Astrocyte (in vitro differentiated cells and primary cell): ENCODE measurements around the gene GBP5. TPM values are rescaled to one million over a fixed set of nuclear protein-coding genes. Genes with fewer than 3 reads are reported as not detected.
"Not testable (repeated sequence)": the region's sequence is repeated elsewhere in the genome, so short reads cannot be mapped to it uniquely, and the experiment has no call there.

Experiments
- DNase-seq: peaks from one replicate; pipeline ENCODE4 v3.0.0-alpha.2; 2010; ENCODE audit warnings: low read depth
- FAIRE-seq: peaks from 2 replicates; lab custom pipeline; 2011; peaks lifted over from hg19 to GRCh38; lab: Jason Lieb, UNC
- H2AFZ ChIP-seq: 2 replicates; pipeline ENCODE4 v1.6.0; 2012; ENCODE audit warnings: low read depth, low read length, inconsistent platforms
- H3K27ac ChIP-seq: 2 replicates; pipeline ENCODE4 v1.5.1; 2011; ENCODE audit warnings: low read depth, low read length, inconsistent platforms
- H3K27me3 ChIP-seq: 2 replicates; pipeline ENCODE4 v1.6.0; 2011; ENCODE audit warnings: low read length, inconsistent platforms; ENCODE audit not compliant: insufficient read depth
- H3K36me3 ChIP-seq: 2 replicates; pipeline ENCODE4 v1.5.1; 2011; ENCODE audit warnings: low read length, inconsistent platforms; ENCODE audit not compliant: insufficient read depth
- H3K4me1 ChIP-seq: 2 replicates; pipeline ENCODE4 v1.5.1; 2011; ENCODE audit warnings: low read length, inconsistent platforms; ENCODE audit not compliant: insufficient read depth
- H3K4me2 ChIP-seq: 2 replicates; pipeline ENCODE4 v1.6.0; 2012; ENCODE audit warnings: low read length, inconsistent platforms
- H3K4me3 ChIP-seq: 2 replicates; pipeline ENCODE4 v1.5.1; 2011; ENCODE audit warnings: low read depth, mild to moderate bottlenecking, low read length, inconsistent platforms; ENCODE audit not compliant: insufficient read depth
- H3K79me2 ChIP-seq: 2 replicates; pipeline ENCODE4 v1.6.0; 2012; ENCODE audit warnings: mild to moderate bottlenecking, low read length, inconsistent platforms; ENCODE audit not compliant: insufficient read depth
- H3K9ac ChIP-seq: 2 replicates; pipeline ENCODE4 v1.6.0; 2012; ENCODE audit warnings: mild to moderate bottlenecking, low read length, inconsistent platforms
- H3K9me3 ChIP-seq: 2 replicates; pipeline ENCODE4 v1.5.1; 2012; ENCODE audit warnings: low read depth, mild to moderate bottlenecking, low read length, inconsistent platforms; ENCODE audit not compliant: insufficient read depth
- H4K20me1 ChIP-seq: 2 replicates; pipeline ENCODE4 v1.6.0; 2012; ENCODE audit warnings: low read length, inconsistent platforms; ENCODE audit not compliant: insufficient read depth
- H3K27ac Mint-ChIP-seq: one replicate; pipeline ENCODE4 v1.8.0; 2021; ENCODE audit warnings: mild to moderate bottlenecking, mixed read lengths; ENCODE audit not compliant: unreplicated experiment
- H3K27me3 Mint-ChIP-seq: one replicate; pipeline ENCODE4 v1.8.0; 2021; ENCODE audit warnings: low read depth, mixed read lengths; ENCODE audit not compliant: unreplicated experiment
- H3K36me3 Mint-ChIP-seq: one replicate; pipeline ENCODE4 v1.8.0; 2021; ENCODE audit warnings: low read depth, mixed read lengths; ENCODE audit not compliant: unreplicated experiment
- H3K4me1 Mint-ChIP-seq: one replicate; pipeline ENCODE4 v1.8.0; 2021; ENCODE audit warnings: low read depth, mixed read lengths; ENCODE audit not compliant: unreplicated experiment
- H3K4me3 Mint-ChIP-seq: one replicate; pipeline ENCODE4 v1.8.0; 2021; ENCODE audit warnings: mild to moderate bottlenecking, moderate library complexity, mixed read lengths; ENCODE audit not compliant: unreplicated experiment
- H3K9me3 Mint-ChIP-seq: one replicate; pipeline ENCODE4 v1.8.0; 2021; ENCODE audit warnings: mild to moderate bottlenecking, mixed read lengths; ENCODE audit not compliant: unreplicated experiment
- EZH2 ChIP-seq: IDR thresholded peaks from 2 replicates; pipeline ENCODE4 v1.6.1; 2012; ENCODE audit warnings: mild to moderate bottlenecking, low read length, inconsistent platforms; ENCODE audit not compliant: insufficient read depth
- total RNA-seq: library from RNA; stranded (reverse); gene quantifications from 2 replicates; pipeline ENCODE4 v1.2.1, GENCODE V29; 2021
- TF ChIP-seq, protein P1 (sequence below): IDR thresholded peaks from 2 replicates; pipeline ENCODE4 v1.5.1; 2011; ENCODE audit warnings: low read depth, mild to moderate bottlenecking, inconsistent platforms, low read length, moderate library complexity; ENCODE audit not compliant: insufficient read depth

Gene GBP5
- total RNA-seq, 1 donor from 2014 or later: 0.79 TPM

DNA sequence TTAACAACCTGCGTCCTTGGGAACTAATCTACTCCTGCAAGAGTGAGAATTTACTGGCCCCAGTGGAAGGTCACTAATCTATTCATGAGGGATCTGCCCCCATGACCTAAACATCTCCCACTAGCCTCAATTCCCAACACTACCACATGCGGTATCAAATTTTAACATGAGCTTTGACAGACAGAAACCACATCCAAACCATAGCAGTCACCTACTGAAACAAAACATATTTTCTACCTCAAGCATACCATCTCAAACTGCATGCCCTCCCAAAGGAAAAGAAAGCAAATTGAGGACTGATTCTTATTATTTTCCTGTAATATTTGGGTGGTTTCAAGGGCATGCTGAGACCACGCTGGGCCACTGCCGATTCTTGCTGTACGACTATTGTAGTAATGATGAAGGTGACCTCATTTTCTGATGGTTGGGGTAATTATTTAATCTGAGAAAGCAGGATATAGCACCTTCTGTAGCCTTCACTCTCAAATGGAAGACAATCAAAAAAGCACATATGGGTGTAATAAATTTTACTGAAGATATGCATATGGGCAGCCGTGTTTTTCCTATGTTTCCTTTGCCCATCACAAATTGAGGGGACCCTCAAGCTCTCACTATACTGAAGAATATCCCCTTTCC, 13.2 kb upstream of the GBP5 start:
- H4K20me1 ChIP-seq: no peaks in the 10 kb centered on the region
- no peak overlapping the region for H3K27ac Mint-ChIP-seq
- H3K4me3 ChIP-seq: no peak overlapping the region
- DNase-seq: no peak
- no peak overlapping the region for H3K4me3 Mint-ChIP-seq
- no peaks in the 10 kb centered on the region for H3K36me3 Mint-ChIP-seq
- no peak overlapping the region for H2AFZ ChIP-seq
- H3K27me3 ChIP-seq: no peaks in the 10 kb centered on the region
- H3K4me2 ChIP-seq: no peak overlapping the region
- H3K9me3 ChIP-seq: no peaks in the 10 kb centered on the region
- H3K4me1 ChIP-seq: no peaks in the 10 kb centered on the region
- H3K9me3 Mint-ChIP-seq: no peaks in the 10 kb centered on the region
- no peak overlapping the region for H3K27ac ChIP-seq
- no peaks in the 10 kb centered on the region for H3K27me3 Mint-ChIP-seq
- TF ChIP-seq EZH2: no peak
- TF ChIP-seq, protein P1, sequence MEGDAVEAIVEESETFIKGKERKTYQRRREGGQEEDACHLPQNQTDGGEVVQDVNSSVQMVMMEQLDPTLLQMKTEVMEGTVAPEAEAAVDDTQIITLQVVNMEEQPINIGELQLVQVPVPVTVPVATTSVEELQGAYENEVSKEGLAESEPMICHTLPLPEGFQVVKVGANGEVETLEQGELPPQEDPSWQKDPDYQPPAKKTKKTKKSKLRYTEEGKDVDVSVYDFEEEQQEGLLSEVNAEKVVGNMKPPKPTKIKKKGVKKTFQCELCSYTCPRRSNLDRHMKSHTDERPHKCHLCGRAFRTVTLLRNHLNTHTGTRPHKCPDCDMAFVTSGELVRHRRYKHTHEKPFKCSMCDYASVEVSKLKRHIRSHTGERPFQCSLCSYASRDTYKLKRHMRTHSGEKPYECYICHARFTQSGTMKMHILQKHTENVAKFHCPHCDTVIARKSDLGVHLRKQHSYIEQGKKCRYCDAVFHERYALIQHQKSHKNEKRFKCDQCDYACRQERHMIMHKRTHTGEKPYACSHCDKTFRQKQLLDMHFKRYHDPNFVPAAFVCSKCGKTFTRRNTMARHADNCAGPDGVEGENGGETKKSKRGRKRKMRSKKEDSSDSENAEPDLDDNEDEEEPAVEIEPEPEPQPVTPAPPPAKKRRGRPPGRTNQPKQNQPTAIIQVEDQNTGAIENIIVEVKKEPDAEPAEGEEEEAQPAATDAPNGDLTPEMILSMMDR: no peak
- no peaks in the 10 kb centered on the region for H3K79me2 ChIP-seq
- no peak overlapping the region for H3K9ac ChIP-seq
- FAIRE-seq: no peak
- H3K4me1 Mint-ChIP-seq: no peaks in the 10 kb centered on the region
- no peaks in the 10 kb centered on the region for H3K36me3 ChIP-seq

DNA sequence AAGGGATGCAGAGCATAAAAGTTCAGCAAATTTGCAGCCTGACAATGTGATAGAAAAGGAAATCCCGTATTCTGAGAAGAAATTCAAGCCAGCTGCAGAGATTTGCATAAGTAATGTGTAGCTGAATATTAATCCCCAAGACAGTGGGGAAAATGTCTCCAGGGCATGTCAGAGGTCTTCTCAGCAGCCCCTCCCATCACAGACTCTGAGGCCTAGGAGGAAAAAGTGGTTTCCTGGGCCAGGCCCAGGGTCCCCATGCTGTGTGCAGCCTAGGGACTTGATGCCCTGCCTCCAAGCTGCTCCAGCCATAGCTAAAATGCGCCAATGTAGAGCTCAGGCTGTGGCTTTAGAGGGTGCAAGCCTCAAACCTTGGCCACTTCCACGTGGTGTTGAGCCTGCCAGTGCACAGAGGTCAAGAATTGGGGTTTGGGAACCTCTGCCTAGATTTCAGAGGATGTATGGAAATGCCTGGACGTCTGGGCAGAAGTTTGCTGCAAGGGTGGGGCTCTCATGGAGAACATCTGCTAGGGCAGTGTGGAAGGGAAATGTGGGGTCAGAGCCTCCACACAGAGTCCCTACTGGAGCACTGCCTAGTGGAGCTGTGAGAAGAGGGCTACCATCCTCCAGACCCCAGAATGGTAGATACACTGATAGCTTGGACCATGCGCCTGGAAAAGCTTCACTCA, 11.6 kb upstream of the GBP5 start:
- not testable (repeated sequence) for H3K4me3 ChIP-seq, H3K36me3 Mint-ChIP-seq, H3K9me3 Mint-ChIP-seq, H3K27me3 Mint-ChIP-seq, H3K27me3 ChIP-seq, H3K4me2 ChIP-seq, H3K4me1 Mint-ChIP-seq, H3K9ac ChIP-seq, H3K4me3 Mint-ChIP-seq, DNase-seq, H3K79me2 ChIP-seq, FAIRE-seq, H3K9me3 ChIP-seq, H3K36me3 ChIP-seq, H3K27ac ChIP-seq, H3K4me1 ChIP-seq, H2AFZ ChIP-seq, H3K27ac Mint-ChIP-seq, H4K20me1 ChIP-seq

DNA sequence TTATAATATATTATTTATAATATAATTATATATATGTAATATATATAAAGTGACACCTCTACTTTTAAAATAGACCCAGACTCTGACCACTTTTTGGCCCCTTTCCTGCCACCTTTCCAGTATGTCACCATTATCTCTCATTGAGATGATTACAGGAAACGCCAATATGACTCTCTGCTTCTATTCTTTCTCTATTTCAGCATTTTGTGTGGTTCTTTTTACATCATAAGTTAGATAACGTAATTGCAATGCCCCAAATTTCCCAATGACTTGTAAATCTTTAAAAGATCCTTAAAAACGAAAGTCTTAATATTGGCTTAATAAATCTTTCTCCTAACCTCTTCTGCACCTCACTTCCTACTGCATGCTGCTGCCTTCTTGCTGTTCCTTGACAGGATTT, 8.1 kb upstream of the GBP5 start:
- Histone ChIP-seq H3K4me2 (no peak overlapping the region), H3K9me3 (no peaks in the 10 kb centered on the region), H3K9ac (no peak overlapping the region), H3K27ac (no peak overlapping the region), H3K4me1 (no peaks in the 10 kb centered on the region), H4K20me1 (no peaks in the 10 kb centered on the region), H3K27me3 (no peaks in the 10 kb centered on the region), H3K4me3 (no peak overlapping the region), H3K79me2 (no peaks in the 10 kb centered on the region), H3K36me3 (no peaks in the 10 kb centered on the region), H2AFZ (no peak overlapping the region)
- no peak for TF ChIP-seq EZH2
- TF ChIP-seq, protein P1: no peak
- Mint-ChIP-seq H3K9me3 (no peaks in the 10 kb centered on the region), H3K27me3 (no peaks in the 10 kb centered on the region), H3K27ac (no peak overlapping the region), H3K4me3 (no peak overlapping the region), H3K36me3 (no peaks in the 10 kb centered on the region), H3K4me1 (no peaks in the 10 kb centered on the region)
- DNase-seq (no peak), FAIRE-seq (no peak)
